ENCODE results near the gene LSAMP. TPM values are rescaled to one million over a fixed set of nuclear protein-coding genes. Genes with fewer than 3 reads are reported as not detected.

Gene LSAMP
- total RNA-seq, 1 donor = 3.3 TPM

GRCh38 chr3:115768661-115769060 lies 676.6 kb downstream of the LSAMP start:
- Histone ChIP-seq H3K36me3 (ENCODE audit: insufficient read depth, low read length) (no peaks in the 10 kb centered on the region), H3K27me3 (ENCODE audit: insufficient read depth, low read length) (no peaks in the 10 kb centered on the region), H3K4me1 (ENCODE audit: insufficient read depth, low read length) (peaks cover 20% of the 10 kb centered on the region), H3K4me2 (ENCODE audit: insufficient read depth, low read length) (no peak overlapping the region), H3K9me3 (ENCODE audit: low read depth, low read length) (no peaks in the 10 kb centered on the region), H4K20me1 (ENCODE audit: insufficient read depth, low read length) (no peaks in the 10 kb centered on the region), H3K4me3 (ENCODE audit: insufficient read depth, low read length) (no peak overlapping the region), H2AFZ (ENCODE audit: low read length) (no peak overlapping the region), H3K27ac (ENCODE audit: low read depth, low read length) (no peak overlapping the region), H3K79me2 (ENCODE audit: insufficient read depth, low read length) (no peaks in the 10 kb centered on the region)
- DNase-seq (ENCODE audit: insufficient read length, low spot score, missing footprints) = no peak
- no peak for TF ChIP-seq CTCF (IDR thresholded peaks at IDR 0.05; ENCODE audit: extremely low read depth, low read depth, low read length)

GRCh38 chr3:115766587-115767482 lies 678.5 kb downstream of the LSAMP start:
- Histone ChIP-seq H4K20me1 (ENCODE audit: insufficient read depth, low read length) (no peaks in the 10 kb centered on the region), H3K9me3 (ENCODE audit: low read depth, low read length) (no peaks in the 10 kb centered on the region), H3K36me3 (ENCODE audit: insufficient read depth, low read length) (no peaks in the 10 kb centered on the region), H3K4me1 (ENCODE audit: insufficient read depth, low read length) (peaks cover 20% of the 10 kb centered on the region), H3K79me2 (ENCODE audit: insufficient read depth, low read length) (no peaks in the 10 kb centered on the region), H3K27me3 (ENCODE audit: insufficient read depth, low read length) (no peaks in the 10 kb centered on the region), H3K4me3 (ENCODE audit: insufficient read depth, low read length) (peak overlapping the region; percentile 24), H3K4me2 (ENCODE audit: insufficient read depth, low read length) (peak overlapping the region; percentile 52), H2AFZ (ENCODE audit: low read length) (peak overlapping the region; percentile 48), H3K27ac (ENCODE audit: low read depth, low read length) (peak overlapping the region; percentile 70)
- no peak for TF ChIP-seq CTCF (IDR thresholded peaks at IDR 0.05; ENCODE audit: extremely low read depth, low read depth, low read length)
- no peak for DNase-seq (ENCODE audit: insufficient read length, low spot score, missing footprints)

GRCh38 chr3:115761927-115762305 lies 683.4 kb downstream of the LSAMP start:
- Histone ChIP-seq H2AFZ (ENCODE audit: low read length) (no peak overlapping the region), H4K20me1 (ENCODE audit: insufficient read depth, low read length) (no peaks in the 10 kb centered on the region), H3K36me3 (ENCODE audit: insufficient read depth, low read length) (no peaks in the 10 kb centered on the region), H3K9me3 (ENCODE audit: low read depth, low read length) (no peaks in the 10 kb centered on the region), H3K79me2 (ENCODE audit: insufficient read depth, low read length) (no peaks in the 10 kb centered on the region), H3K4me3 (ENCODE audit: insufficient read depth, low read length) (no peak overlapping the region), H3K4me1 (ENCODE audit: insufficient read depth, low read length) (peaks cover 13% of the 10 kb centered on the region), H3K27me3 (ENCODE audit: insufficient read depth, low read length) (peaks cover 3% of the 10 kb centered on the region), H3K27ac (ENCODE audit: low read depth, low read length) (no peak overlapping the region), H3K4me2 (ENCODE audit: insufficient read depth, low read length) (no peak overlapping the region)
- no peak for TF ChIP-seq CTCF (IDR thresholded peaks at IDR 0.05; ENCODE audit: extremely low read depth, low read depth, low read length)
- no peak for DNase-seq (ENCODE audit: insufficient read length, low spot score, missing footprints)

- Histone ChIP-seq H2AFZ (ENCODE audit: low read length) (peak overlapping the region; percentile 22), H3K4me2 (ENCODE audit: insufficient read depth, low read length) (no peak overlapping the region), H3K9me3 (ENCODE audit: low read depth, low read length) (no peaks in the 10 kb centered on the region), H3K27ac (ENCODE audit: low read depth, low read length) (no peak overlapping the region), H3K27me3 (ENCODE audit: insufficient read depth, low read length) (peaks cover 3% of the 10 kb centered on the region), H3K36me3 (ENCODE audit: insufficient read depth, low read length) (no peaks in the 10 kb centered on the region), H3K4me3 (ENCODE audit: insufficient read depth, low read length) (no peak overlapping the region), H4K20me1 (ENCODE audit: insufficient read depth, low read length) (no peaks in the 10 kb centered on the region), H3K79me2 (ENCODE audit: insufficient read depth, low read length) (no peaks in the 10 kb centered on the region), H3K4me1 (ENCODE audit: insufficient read depth, low read length) (peaks cover 1% of the 10 kb centered on the region)
- no peak for DNase-seq (ENCODE audit: insufficient read length, low spot score, missing footprints)
- no peak for TF ChIP-seq CTCF (IDR thresholded peaks at IDR 0.05; ENCODE audit: extremely low read depth, low read depth, low read length)
Observed at GRCh38 chr3:115760716-115761115, 684.6 kb downstream of the LSAMP start.

Measured in osteoblast (primary cell).